RKO (cell line): Measurements from ENCODE around the gene MRTFA.
"Not testable (repeated sequence)": the region's sequence is repeated elsewhere in the genome, so short reads cannot be mapped to it uniquely, and the experiment has no call there.

Source experiments
- DNase-seq: peaks from one replicate; pipeline ENCODE4 v3.0.0-alpha.2; 2016; ENCODE audit warnings: low spot score

MRTFA gene

GRCh38 chr22:40659166-40659565, 22.6 kb upstream of the MRTFA start:
- DNase-seq, result no peak

DNA sequence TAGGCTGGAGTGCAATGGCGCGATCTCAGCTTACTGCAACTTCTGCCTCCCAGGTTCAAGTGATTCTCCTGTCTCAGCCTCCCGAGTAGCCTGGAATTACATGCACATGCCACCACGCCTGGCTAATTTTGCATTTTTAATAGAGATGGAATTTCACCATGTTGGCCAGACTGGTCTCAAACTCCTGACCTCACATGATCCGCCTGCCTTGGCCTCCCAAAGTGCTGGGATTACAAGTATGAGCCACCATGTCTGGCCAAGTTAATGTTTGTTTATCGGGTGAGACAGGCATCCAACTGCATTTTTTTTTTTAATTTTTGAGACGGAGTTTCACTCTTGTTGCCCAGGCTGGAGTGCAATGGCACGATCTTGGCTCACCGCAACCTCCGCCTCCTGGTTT, 20.1 kb upstream of the MRTFA start:
- DNase-seq, result not testable (repeated sequence)

GRCh38 chr22:40655941-40656340, 19.4 kb upstream of the MRTFA start:
- not testable (repeated sequence) for DNase-seq

DNA sequence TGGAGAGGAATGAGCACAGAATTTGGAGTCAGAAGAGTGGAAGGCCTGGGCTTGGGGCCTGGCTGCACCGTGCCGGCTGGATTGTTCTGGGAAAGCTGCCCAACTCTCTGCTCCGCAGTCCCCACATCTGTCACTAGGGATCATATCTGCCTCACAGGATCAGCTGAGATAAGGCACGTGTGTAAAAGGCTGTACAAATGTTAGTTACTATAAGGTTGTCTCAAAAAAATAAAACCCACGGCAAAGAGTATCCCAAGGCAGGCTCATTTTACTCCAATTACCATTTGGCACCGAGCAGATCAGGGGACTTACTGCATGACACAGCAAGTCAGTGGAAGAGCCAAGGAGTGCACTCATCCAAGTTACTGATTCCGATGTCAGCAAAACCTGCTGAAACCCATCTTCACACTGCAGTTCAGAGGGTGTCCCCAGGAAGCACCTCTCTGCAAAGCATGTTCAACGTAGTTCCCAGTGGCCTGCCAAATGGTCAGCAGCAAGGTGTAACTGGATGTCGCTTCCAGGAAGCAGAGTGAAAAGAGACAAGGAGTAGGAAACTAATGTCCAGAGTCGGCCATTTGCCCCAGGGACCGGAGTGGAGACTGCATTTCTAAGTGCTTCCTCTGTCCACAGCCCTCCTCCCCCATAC, 18.1 kb upstream of the MRTFA start:
- DNase-seq, result peak; percentile 35

GRCh38 chr22:40653361-40653760, 16.8 kb upstream of the MRTFA start:
- no peak for DNase-seq

DNA sequence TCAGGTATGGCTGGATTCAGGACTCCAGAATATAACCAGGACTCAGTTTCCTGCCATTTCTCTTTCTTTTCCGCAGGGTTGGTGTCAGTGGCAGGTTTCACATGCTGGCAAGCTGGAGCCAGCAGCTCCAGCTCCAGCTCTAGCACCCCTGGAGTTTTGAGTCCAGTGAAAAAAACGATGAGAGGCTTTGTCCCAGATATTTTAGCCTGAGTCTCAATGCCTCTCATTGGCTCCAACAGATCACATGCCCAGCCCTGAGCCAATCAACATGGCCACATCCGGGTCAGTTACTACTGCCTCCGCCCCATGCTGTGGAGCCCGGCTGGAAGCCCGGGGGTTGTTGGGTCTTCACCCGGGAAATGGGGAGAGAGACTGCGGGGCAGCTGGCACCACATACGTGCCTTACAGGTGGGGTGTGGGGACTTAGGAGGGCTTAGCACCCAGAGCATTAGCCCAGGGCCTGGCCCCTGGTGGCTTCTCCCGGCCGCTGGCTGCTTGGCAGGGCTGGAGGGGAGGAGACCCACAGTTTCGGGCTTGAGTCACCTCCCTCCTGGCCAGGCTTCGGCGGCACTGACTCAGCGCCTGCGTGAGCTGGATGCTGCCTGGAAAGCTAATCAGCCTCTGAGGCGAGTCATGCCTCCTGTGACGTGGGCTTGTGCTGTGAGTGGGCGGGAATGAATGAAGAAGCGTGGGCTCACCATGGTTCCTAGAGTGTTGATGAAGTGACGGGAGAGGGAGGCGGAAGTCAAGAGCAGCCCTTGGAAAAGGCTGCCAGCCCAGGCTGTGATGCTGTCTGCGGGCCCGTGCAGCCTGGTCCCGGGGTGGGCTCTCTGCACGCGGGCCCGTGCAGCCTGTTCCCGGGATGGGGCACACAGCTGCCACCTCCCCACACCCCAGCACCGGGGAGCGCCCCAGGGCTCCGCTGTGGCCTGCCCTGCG, 15.3 kb upstream of the MRTFA start:
- DNase-seq, result peak; percentile 99

GRCh38 chr22:40651057-40651456, 14.5 kb upstream of the MRTFA start:
- DNase-seq, result no peak

GRCh38 chr22:40648386-40648785, 11.9 kb upstream of the MRTFA start:
- no peak for DNase-seq

GRCh38 chr22:40645579-40646197, 9.2 kb upstream of the MRTFA start:
- DNase-seq, result no peak

DNA sequence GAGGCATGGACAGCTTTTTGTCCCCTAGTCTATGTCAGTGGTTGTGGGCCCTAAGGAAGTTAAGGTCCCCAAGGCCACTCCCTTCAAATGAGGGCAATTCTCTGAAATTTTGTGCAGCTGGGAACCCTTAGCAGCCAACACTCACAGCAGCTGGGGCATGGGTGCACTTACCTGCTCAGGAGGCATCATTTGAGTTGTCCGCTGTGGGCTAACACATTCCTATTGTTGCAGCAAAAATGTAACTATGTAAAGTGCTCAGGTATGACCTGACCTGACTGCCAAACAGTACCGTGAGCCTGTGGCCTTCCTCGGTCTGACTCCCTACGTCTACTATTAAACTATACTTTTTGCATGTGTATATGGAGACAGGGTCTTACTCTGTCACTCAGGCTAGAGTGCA, 5.8 kb upstream of the MRTFA start:
- no peak for DNase-seq

GRCh38 chr22:40641269-40641668, 4.8 kb upstream of the MRTFA start:
- DNase-seq, result no peak

DNA sequence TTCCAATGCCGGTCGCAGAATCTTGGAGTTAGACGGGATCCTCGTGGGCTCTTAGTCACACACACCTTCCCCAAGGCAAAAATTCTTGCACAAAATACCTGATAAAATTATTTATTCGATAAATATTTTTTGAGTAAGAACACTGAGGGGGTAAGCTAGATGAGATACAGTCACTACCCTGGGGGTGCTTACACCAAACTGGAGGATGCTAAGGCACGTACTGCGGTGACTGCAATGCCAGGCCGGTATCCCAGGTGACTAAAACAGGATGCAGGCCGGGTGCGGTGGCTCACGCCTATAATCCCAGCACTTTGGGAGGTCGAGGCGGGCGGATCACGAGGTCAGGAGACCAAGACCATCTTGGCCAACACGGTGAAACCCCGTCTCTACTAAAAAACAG, 1.7 kb upstream of the MRTFA start:
- DNase-seq, result no peak

- peak; percentile 64 for DNase-seq
These were observed 948 bp upstream of the MRTFA start for GRCh38 chr22:40637183-40638150.

GRCh38 chr22:40635940-40636379, 559 bp downstream of the MRTFA start:
- DNase-seq, result no peak

GRCh38 chr22:40635043-40635939, 1.2 kb downstream of the MRTFA start:
- DNase-seq, result no peak

DNA sequence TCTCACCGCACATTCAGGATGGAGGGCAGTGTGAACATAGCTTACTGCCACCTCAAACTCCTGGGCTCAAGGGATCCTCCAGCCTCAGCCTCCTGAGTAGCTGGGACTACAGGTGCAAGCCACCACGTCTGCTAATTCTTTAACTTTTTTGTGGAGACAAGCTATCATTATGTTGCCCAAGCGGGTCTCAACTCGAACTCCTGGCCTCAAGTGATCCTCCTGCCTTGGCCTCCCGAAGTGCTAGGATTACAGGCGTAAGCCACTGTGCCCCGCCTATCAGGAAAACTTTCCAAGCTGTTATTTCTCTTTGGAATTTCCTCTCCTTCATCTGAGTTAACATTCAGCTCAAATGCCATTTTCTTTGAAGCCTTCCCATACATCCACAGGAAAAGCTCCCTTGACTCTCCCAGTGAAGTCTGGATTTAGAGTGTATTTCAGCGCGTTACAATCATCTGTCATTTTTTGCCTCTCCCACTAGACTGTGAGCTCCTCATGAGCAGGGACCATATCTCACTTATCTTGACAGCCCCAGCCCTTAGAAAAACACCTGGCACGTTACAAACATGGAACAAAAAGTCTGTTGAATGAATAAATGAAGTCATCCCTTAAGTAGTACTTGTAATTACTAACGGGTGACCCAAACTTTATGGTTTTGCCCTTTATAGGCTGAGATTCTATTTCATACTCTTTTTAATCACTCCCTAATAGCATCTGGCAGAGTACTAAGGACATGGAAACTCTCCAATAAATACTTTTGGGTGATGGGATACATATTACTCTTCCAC, 2.2 kb downstream of the MRTFA start:
- no peak for DNase-seq

DNA sequence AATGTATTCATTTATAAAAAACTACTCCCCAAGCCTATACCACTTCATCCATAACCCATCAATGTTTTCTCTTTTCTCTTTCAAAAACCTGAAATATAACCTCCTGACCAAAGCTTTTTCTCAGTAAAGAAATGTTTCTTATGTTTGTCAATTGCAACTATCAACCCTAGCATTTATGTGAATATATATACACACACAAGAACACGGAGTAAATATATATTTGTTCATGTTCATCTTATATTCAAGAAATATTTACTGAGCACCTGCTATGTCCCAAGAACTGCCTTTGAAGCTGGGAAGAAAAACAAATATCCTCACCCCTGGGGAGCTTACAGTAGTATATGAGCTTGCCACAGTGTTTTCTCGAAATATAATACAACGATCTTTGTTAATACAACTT, 3.5 kb downstream of the MRTFA start:
- DNase-seq, result no peak

DNA sequence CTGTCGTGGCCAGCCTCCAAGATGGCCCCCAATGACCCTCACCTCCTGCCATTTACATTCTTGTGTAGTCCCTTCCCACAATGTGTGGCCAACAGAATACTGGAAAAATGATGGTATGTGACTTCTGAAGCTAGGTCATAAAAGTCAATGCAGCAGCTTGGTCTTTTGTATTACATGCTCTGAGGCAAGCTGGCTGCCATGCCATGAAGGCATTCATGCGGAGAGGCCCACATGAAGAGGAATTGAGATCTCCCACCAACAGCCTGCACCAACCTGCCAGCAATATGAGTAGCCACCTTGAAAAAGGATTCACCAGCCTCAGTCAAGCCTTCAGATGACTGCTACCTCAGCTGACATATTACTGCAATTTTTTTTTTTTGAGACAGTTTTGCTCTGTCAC, 4.6 kb downstream of the MRTFA start:
- no peak for DNase-seq

DNA sequence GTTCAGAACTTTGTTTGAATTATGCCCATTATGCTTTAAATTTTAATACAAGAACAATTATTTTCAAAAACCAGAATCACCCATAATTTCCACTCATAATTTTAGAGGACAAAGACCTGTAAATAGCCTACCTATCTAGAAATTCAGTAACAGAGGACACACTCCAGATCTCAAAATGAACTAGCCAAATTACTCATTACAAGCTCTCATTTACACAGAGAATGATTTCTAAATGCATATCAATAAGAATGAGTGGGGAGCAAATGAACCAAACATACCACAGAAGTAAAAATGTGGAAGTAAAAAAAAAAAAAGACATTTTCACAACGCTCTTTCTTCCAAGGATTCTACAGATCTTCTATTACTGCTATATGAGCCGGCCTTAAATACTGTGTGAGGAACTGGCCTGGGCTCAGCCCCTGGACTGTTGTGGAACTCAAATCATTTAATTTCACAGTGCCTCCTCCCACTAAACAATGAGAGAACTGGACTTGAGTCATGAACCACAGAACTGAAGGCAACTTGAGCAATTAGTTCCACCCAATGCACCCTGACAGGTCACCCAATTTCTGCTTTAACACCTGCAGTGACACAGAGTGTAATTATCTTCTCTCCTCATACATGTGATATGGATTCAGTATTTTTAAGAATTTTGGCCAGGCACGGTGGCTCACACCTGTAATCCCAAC, 8.0 kb downstream of the MRTFA start:
- no peak for DNase-seq
